Urinary bladder (tissue), 4 donors: Measurements from ENCODE around the gene FLYWCH2. TPM values are rescaled to one million over a fixed set of nuclear protein-coding genes. Genes with fewer than 3 reads are reported as not detected.
A peak's percentile ranks its signal among the peaks of the same experiment; 100 is the strongest.
"Not testable (repeated sequence)": the region's sequence is repeated elsewhere in the genome, so short reads cannot be mapped to it uniquely, and the experiment has no call there.

Experiments
- DNase-seq: peaks from one replicate; pipeline ENCODE4 v3.0.0-alpha.2; 2015; ENCODE audit errors: extremely low spot score
- H3K27ac ChIP-seq: one replicate; pipeline ENCODE4 v1.5.1; 2013; ENCODE audit warnings: low read depth, mild to moderate bottlenecking, moderate library complexity
- H3K36me3 ChIP-seq: one replicate; pipeline ENCODE4 v1.6.1; 2013; ENCODE audit warnings: mild to moderate bottlenecking, moderate library complexity; ENCODE audit not compliant: insufficient read depth
- H3K4me1 ChIP-seq: one replicate; pipeline ENCODE4 v1.6.1; 2013; ENCODE audit warnings: mild to moderate bottlenecking, moderate library complexity; ENCODE audit not compliant: insufficient read depth
- H3K4me3 ChIP-seq: one replicate; pipeline ENCODE4 v1.5.1; 2013; ENCODE audit warnings: low read depth, low read length
- WGBS: extraction: QIAGEN DNeasy Blood & Tissue Kit; methylation state at CpG from one replicate; pipeline ENCODE4 v1.1.7; 2013; 5-methylcytosine and 5-hydroxymethylcytosine counted together
- polyA plus RNA-seq: library from polyadenylated mRNA; stranded (reverse); fragments of 200-250 nt; gene quantifications from one replicate; pipeline ENCODE4 v1.2.3, GENCODE V29; 2013
- total RNA-seq: library from RNA; depleted of rRNA; stranded (reverse); fragments of >200 nt; gene quantifications from one replicate; pipeline ENCODE4 v1.2.3, GENCODE V29; 2014
- donor health status: healthy with polysubstance abuse.
- donor health status: healthy.

Gene FLYWCH2
- total and polyA plus RNA-seq, 2 donors, result 15.6 to 49.9 TPM

- no peak for DNase-seq
- Histone ChIP-seq H3K36me3 (no peaks in the 10 kb centered on the region), H3K4me3 (peak overlapping the region; percentile 62), H3K27ac (peak overlapping the region; percentile 88), H3K4me1 (no peaks in the 10 kb centered on the region)
- WGBS, result 0% methylated on average over 32 of the region's 32 CpGs
These were observed 21.9 kb downstream of the FLYWCH2 start for GRCh38 chr16:2904922-2905240.

GRCh38 chr16:2905241-2905987 is 22.4 kb downstream of the FLYWCH2 start:
- DNase-seq, result peak; percentile 91
- WGBS, result 2% methylated on average over 51 of the region's 51 CpGs
- peak overlapping the region; percentile 88 for H3K27ac ChIP-seq

GRCh38 chr16:2905988-2906387 is 23.0 kb downstream of the FLYWCH2 start:
- WGBS, result 29% methylated on average over 12 of the region's 12 CpGs
- H3K36me3 ChIP-seq, result no peaks in the 10 kb centered on the region
- H3K4me3 ChIP-seq, result no peak overlapping the region
- no peaks in the 10 kb centered on the region for H3K4me1 ChIP-seq
- no peak overlapping the region for H3K27ac ChIP-seq
- DNase-seq, result no peak

More at GRCh38 chr16:2905241-2905987, 22.4 kb downstream of the FLYWCH2 start:
- H3K4me3 ChIP-seq, result peak overlapping the region; percentile 62
- no peaks in the 10 kb centered on the region for H3K4me1 ChIP-seq
- no peaks in the 10 kb centered on the region for H3K36me3 ChIP-seq

GRCh38 chr16:2907084-2907753 is 24.2 kb downstream of the FLYWCH2 start:
- H3K4me1 ChIP-seq, H3K27ac ChIP-seq, H3K4me3 ChIP-seq, DNase-seq, H3K36me3 ChIP-seq: not testable (repeated sequence)
- WGBS, result 11% methylated on average over 17 of the region's 17 CpGs

- H3K36me3 ChIP-seq, result no peaks in the 10 kb centered on the region
- 64% methylated on average over 5 of the region's 5 CpGs for WGBS
- DNase-seq, result no peak
- H3K27ac ChIP-seq, result no peak overlapping the region
- no peak overlapping the region for H3K4me3 ChIP-seq
- no peaks in the 10 kb centered on the region for H3K4me1 ChIP-seq
These were observed 27.5 kb downstream of the FLYWCH2 start for GRCh38 chr16:2910441-2910969.

GRCh38 chr16:2911638-2912329 is 28.8 kb downstream of the FLYWCH2 start, which contains the start of gene FLYWCH1:
Gene FLYWCH1, plus strand, starts transcription at chr16:2911931. Its CDS starts 17,755 bp downstream, at chr16:2929686.
- Histone ChIP-seq H3K4me1 (no peaks in the 10 kb centered on the region), H3K4me3 (peak within 1 kb of the TSS; percentile 89), H3K27ac (peak within 1 kb of the TSS; percentile 78), H3K36me3 (no peaks in the 10 kb centered on the region)
- WGBS, result under 1% methylated on average over 84 of the region's 85 CpGs
- DNase-seq, result peak; percentile 90

GRCh38 chr16:2912330-2913199 is 29.6 kb downstream of the FLYWCH2 start:
- 2% methylated on average over 39 of the region's 39 CpGs for WGBS
- DNase-seq, result no peak
- no peaks in the 10 kb centered on the region for H3K4me1 ChIP-seq
- no peaks in the 10 kb centered on the region for H3K36me3 ChIP-seq
- peak overlapping the region; percentile 78 for H3K27ac ChIP-seq
- peak overlapping the region; percentile 89 for H3K4me3 ChIP-seq

GRCh38 chr16:2913603-2914002 is 30.6 kb downstream of the FLYWCH2 start:
- H3K4me1 ChIP-seq, result no peaks in the 10 kb centered on the region
- 91% methylated on average over 7 of the region's 7 CpGs for WGBS
- H3K4me3 ChIP-seq, result no peak overlapping the region
- H3K36me3 ChIP-seq, result no peaks in the 10 kb centered on the region
- no peak overlapping the region for H3K27ac ChIP-seq
- DNase-seq, result no peak

- WGBS, result 89% methylated on average over 12 of the region's 12 CpGs
- H3K27ac ChIP-seq, result no peak overlapping the region
- no peak overlapping the region for H3K4me3 ChIP-seq
- no peaks in the 10 kb centered on the region for H3K36me3 ChIP-seq
- H3K4me1 ChIP-seq, result no peaks in the 10 kb centered on the region
- DNase-seq, result no peak
These were observed 31.2 kb downstream of the FLYWCH2 start for GRCh38 chr16:2914233-2914632.

- H3K4me1 ChIP-seq, result no peaks in the 10 kb centered on the region
- H3K27ac ChIP-seq, result no peak overlapping the region
- H3K4me3 ChIP-seq, result no peak overlapping the region
- DNase-seq, result no peak
- no peaks in the 10 kb centered on the region for H3K36me3 ChIP-seq
- 93% methylated on average over 13 of the region's 13 CpGs for WGBS
These were observed 32.3 kb downstream of the FLYWCH2 start for GRCh38 chr16:2915196-2915929.

- no peaks in the 10 kb centered on the region for H3K36me3 ChIP-seq
- DNase-seq, result no peak
- no peak overlapping the region for H3K27ac ChIP-seq
- no peak overlapping the region for H3K4me3 ChIP-seq
- whole genome bisulfite sequencing, result 8% methylated on average over 13 of the region's 13 CpGs
- H3K4me1 ChIP-seq, result no peaks in the 10 kb centered on the region
These were observed 36.7 kb downstream of the FLYWCH2 start for GRCh38 chr16:2919511-2920255.

- Histone ChIP-seq H3K27ac (no peak overlapping the region), H3K36me3 (no peaks in the 10 kb centered on the region), H3K4me1 (no peaks in the 10 kb centered on the region), H3K4me3 (no peak overlapping the region)
- no peak for DNase-seq
- 93% methylated on average over 14 of the region's 14 CpGs for WGBS
These were observed 40.5 kb downstream of the FLYWCH2 start for GRCh38 chr16:2923481-2923880.
